Activated T-cell treated with anti-CD3 and anti-CD28 coated beads for 48 hours (primary cell): ENCODE measurements around the gene ZNF414.
A peak's percentile ranks its signal among the peaks of the same experiment; 100 is the strongest.

Source experiments
- DNase-seq: peaks from one replicate; pipeline ENCODE4 v3.0.0-alpha.2; 2020; ENCODE audit warnings: low read depth

Gene ZNF414

GRCh38 chr19:8490395-8490760 is 23.6 kb downstream of the ZNF414 start:
- DNase-seq: no peak

- DNase-seq: no peak
These were observed 24.2 kb downstream of the ZNF414 start for GRCh38 chr19:8489561-8490394.

- no peak for DNase-seq
These were observed 25.6 kb downstream of the ZNF414 start for GRCh38 chr19:8488365-8488764.

GRCh38 chr19:8487137-8487851 is 26.7 kb downstream of the ZNF414 start:
- peak; percentile 45 for DNase-seq

- no peak for DNase-seq
These were observed 27.3 kb downstream of the ZNF414 start for GRCh38 chr19:8486661-8487136.

- no peak for DNase-seq
These were observed 28.2 kb downstream of the ZNF414 start for GRCh38 chr19:8485561-8486371.

GRCh38 chr19:8484331-8484894 is 29.6 kb downstream of the ZNF414 start:
- no peak for DNase-seq

GRCh38 chr19:8483165-8483564 is 30.8 kb downstream of the ZNF414 start:
- DNase-seq: no peak

- no peak for DNase-seq
These were observed 31.3 kb downstream of the ZNF414 start for GRCh38 chr19:8482696-8483095.

- no peak for DNase-seq
These were observed 32.4 kb downstream of the ZNF414 start for GRCh38 chr19:8481616-8482015.

GRCh38 chr19:8481201-8481600 is 32.8 kb downstream of the ZNF414 start:
- DNase-seq: no peak

GRCh38 chr19:8478598-8478997 is 35.4 kb downstream of the ZNF414 start:
- DNase-seq: no peak

GRCh38 chr19:8477889-8478288 is 36.1 kb downstream of the ZNF414 start:
- DNase-seq: no peak

GRCh38 chr19:8476524-8476923 is 37.4 kb downstream of the ZNF414 start:
- DNase-seq: no peak

- DNase-seq: no peak
These were observed 39.0 kb downstream of the ZNF414 start for GRCh38 chr19:8475005-8475404.

GRCh38 chr19:8473648-8474476 is 40.1 kb downstream of the ZNF414 start:
- no peak for DNase-seq

- no peak for DNase-seq
These were observed 44.2 kb downstream of the ZNF414 start for GRCh38 chr19:8469613-8470368.

- DNase-seq: no peak
These were observed 45.1 kb downstream of the ZNF414 start for GRCh38 chr19:8468761-8469373.

- no peak for DNase-seq
These were observed 45.8 kb downstream of the ZNF414 start for GRCh38 chr19:8468124-8468523.

GRCh38 chr19:8466018-8466417 is 47.9 kb downstream of the ZNF414 start:
- no peak for DNase-seq
